T follicular helper cell (primary cell): Measurements from ENCODE around the gene NDUFA1.
"Not testable (repeated sequence)": the region's sequence is repeated elsewhere in the genome, so short reads cannot be mapped to it uniquely, and the experiment has no call there.

Source experiments
- DNase-seq: peaks from one replicate; pipeline ENCODE4 v3.0.0-alpha.2; 2020; ENCODE audit warnings: low read depth

NDUFA1 gene

GRCh38 chrX:119900976-119901375, 29.3 kb downstream of the NDUFA1 start:
- DNase-seq, result no peak

GRCh38 chrX:119916310-119916709, 44.7 kb downstream of the NDUFA1 start:
- no peak for DNase-seq

GRCh38 chrX:119917877-119918276, 46.2 kb downstream of the NDUFA1 start:
- no peak for DNase-seq

- no peak for DNase-seq
Observed at GRCh38 chrX:119919835-119920585, 48.4 kb downstream of the NDUFA1 start.

GRCh38 chrX:119922391-119922790, 50.8 kb downstream of the NDUFA1 start:
- DNase-seq, result not testable (repeated sequence)
